22Rv1 (cell line): Measurements from ENCODE around the gene FIS1.
A peak's percentile ranks its signal among the peaks of the same experiment; 100 is the strongest.
"Not testable (repeated sequence)": the region's sequence is repeated elsewhere in the genome, so short reads cannot be mapped to it uniquely, and the experiment has no call there.

Experiments used
- H3K27ac ChIP-seq: fragments of 450-650 bp; 2 replicates; pipeline ENCODE4 v1.5.1; 2017
- CTCF ChIP-seq: fragments of 450-650 bp; IDR thresholded peaks from 2 replicates; pipeline ENCODE4 v1.5.1; 2017; ENCODE audit warnings: mild to moderate bottlenecking
- ZFX ChIP-seq: fragments of 450-650 bp; IDR thresholded peaks from 2 replicates; pipeline ENCODE4 v1.6.1; 2017; ENCODE audit warnings: antibody characterized with exemption, borderline replicate concordance

FIS1 gene

GRCh38 chr7:101265622-101266516 is 21.0 kb upstream of the FIS1 start:
- no peak for TF ChIP-seq CTCF
- no peak for TF ChIP-seq ZFX

GRCh38 chr7:101264102-101264706 is 19.3 kb upstream of the FIS1 start:
- H3K27ac ChIP-seq = not testable (repeated sequence)

More at GRCh38 chr7:101265622-101266516, 21.0 kb upstream of the FIS1 start:
- no peak overlapping the region for H3K27ac ChIP-seq

- H3K27ac ChIP-seq = no peak overlapping the region
- TF ChIP-seq CTCF (no peak), ZFX (no peak)
These were observed 13.4 kb upstream of the FIS1 start for GRCh38 chr7:101258243-101258731.

GRCh38 chr7:101255796-101256195 is 10.9 kb upstream of the FIS1 start:
- TF ChIP-seq CTCF (no peak), ZFX (no peak)
- H3K27ac ChIP-seq = no peak overlapping the region

GRCh38 chr7:101253199-101253598 is 8.3 kb upstream of the FIS1 start:
- peak overlapping the region; percentile 88 for H3K27ac ChIP-seq

- TF ChIP-seq CTCF (peak; percentile 6; the same call in 1 of the 2 replicates), ZFX (no peak)
- peak overlapping the region; percentile 88 for H3K27ac ChIP-seq
These were observed 7.2 kb upstream of the FIS1 start for GRCh38 chr7:101251871-101252659.

GRCh38 chr7:101250324-101250723 is 5.4 kb upstream of the FIS1 start:
- TF ChIP-seq CTCF (no peak), ZFX (no peak)

GRCh38 chr7:101248276-101248675 is 3.4 kb upstream of the FIS1 start:
- H3K27ac ChIP-seq = no peak overlapping the region
- TF ChIP-seq CTCF (no peak), ZFX (no peak)

More at GRCh38 chr7:101250324-101250723, 5.4 kb upstream of the FIS1 start:
- no peak overlapping the region for H3K27ac ChIP-seq
